H9 (cell line): Measurements from ENCODE around the gene MED27. TPM values are rescaled to one million over a fixed set of nuclear protein-coding genes. Genes with fewer than 3 reads are reported as not detected.

ENCODE experiments used
- DNase-seq: peaks from one replicate; pipeline ENCODE4 v3.0.0-alpha.2; 2017
- H2AFZ ChIP-seq: one replicate; pipeline ENCODE4 v1.6.1; 2013; ENCODE audit warnings: mild to moderate bottlenecking, low read length, control low read depth, moderate library complexity
- H2AK5ac ChIP-seq: 2 replicates; pipeline ENCODE4 v1.6.1; 2013; ENCODE audit warnings: low read length, control low read depth, mixed read lengths; ENCODE audit not compliant: insufficient read length
- H2BK120ac ChIP-seq: one replicate; pipeline ENCODE4 v1.6.1; 2013; ENCODE audit warnings: low read depth, mild to moderate bottlenecking, low read length, control low read depth, inconsistent platforms; ENCODE audit not compliant: poor library complexity, severe bottlenecking
- H2BK12ac ChIP-seq: 2 replicates; pipeline ENCODE4 v1.6.1; 2013; ENCODE audit warnings: low read length, control low read depth, mixed read lengths, low read depth; ENCODE audit not compliant: insufficient read length
- H2BK15ac ChIP-seq: 2 replicates; pipeline ENCODE4 v1.6.1; 2013; ENCODE audit warnings: low read depth, low read length, control low read depth
- H2BK20ac ChIP-seq: one replicate; pipeline ENCODE4 v1.6.1; 2013; ENCODE audit warnings: low read depth, mild to moderate bottlenecking, low read length, control low read depth, inconsistent platforms; ENCODE audit not compliant: poor library complexity, severe bottlenecking
- H2BK5ac ChIP-seq: 2 replicates; pipeline ENCODE4 v1.6.1; 2013; ENCODE audit warnings: low read length, control low read depth, mixed read lengths; ENCODE audit not compliant: insufficient read length
- H3K14ac ChIP-seq: 2 replicates; pipeline ENCODE4 v1.6.1; 2013; ENCODE audit warnings: low read length, control low read depth; ENCODE audit not compliant: insufficient read depth
- H3K18ac ChIP-seq: 2 replicates; pipeline ENCODE4 v1.6.1; 2013; ENCODE audit warnings: low read depth, mild to moderate bottlenecking, mixed read lengths, low read length, control low read depth; ENCODE audit not compliant: insufficient read length
- H3K23ac ChIP-seq: 2 replicates; pipeline ENCODE4 v1.6.1; 2013; ENCODE audit warnings: low read length, control low read depth, mixed read lengths, low read depth; ENCODE audit not compliant: insufficient read length
- H3K23me2 ChIP-seq: 2 replicates; pipeline ENCODE4 v1.6.1; 2013; ENCODE audit warnings: low read depth, mild to moderate bottlenecking, mixed read lengths, low read length, control low read depth; ENCODE audit not compliant: insufficient read length, poor library complexity, severe bottlenecking
- H3K27ac ChIP-seq: 2 replicates; pipeline ENCODE4 v1.5.1; 2013; ENCODE audit warnings: low read length, control low read depth, mixed read lengths, low read depth; ENCODE audit not compliant: insufficient read length
- H3K27me3 ChIP-seq: 2 replicates; pipeline ENCODE4 v1.6.1; 2013; ENCODE audit warnings: low read length, control low read depth, inconsistent platforms; ENCODE audit not compliant: insufficient read depth
- H3K4ac ChIP-seq: 2 replicates; pipeline ENCODE4 v1.6.1; 2013; ENCODE audit warnings: low read depth, mild to moderate bottlenecking, control low read depth, inconsistent platforms, low read length, moderate library complexity
- H3K4me1 ChIP-seq: 2 replicates; pipeline ENCODE4 v1.6.1; 2013; ENCODE audit warnings: low read length, control low read depth, inconsistent platforms; ENCODE audit not compliant: insufficient read depth
- H3K4me2 ChIP-seq: 2 replicates; pipeline ENCODE4 v1.6.1; 2013; ENCODE audit warnings: low read length, control low read depth, mixed read lengths; ENCODE audit not compliant: insufficient read length, insufficient read depth
- H3K56ac ChIP-seq: 2 replicates; pipeline ENCODE4 v1.6.1; 2013; ENCODE audit warnings: low read depth, mild to moderate bottlenecking, mixed read lengths, low read length, control low read depth; ENCODE audit not compliant: insufficient read length
- H3K79me1 ChIP-seq: 2 replicates; pipeline ENCODE4 v1.6.1; 2013; ENCODE audit warnings: low read depth, mild to moderate bottlenecking, moderate library complexity, low read length, control low read depth, inconsistent platforms; ENCODE audit not compliant: insufficient read depth, poor library complexity, severe bottlenecking
- H3K79me2 ChIP-seq: 2 replicates; pipeline ENCODE4 v1.6.1; 2013; ENCODE audit warnings: low read length, control low read depth, inconsistent platforms; ENCODE audit not compliant: insufficient read depth
- H3K9ac ChIP-seq: 2 replicates; pipeline ENCODE4 v1.6.1; 2013; ENCODE audit warnings: low read length, control low read depth, mixed read lengths; ENCODE audit not compliant: insufficient read length; ENCODE audit errors: extremely low read depth
- H3K9me3 ChIP-seq: one replicate; pipeline ENCODE4 v1.6.1; 2013; ENCODE audit warnings: low read depth, low read length, inconsistent platforms; ENCODE audit not compliant: control insufficient read depth
- H3T11ph ChIP-seq: one replicate; pipeline ENCODE4 v1.6.1; 2013; ENCODE audit warnings: mild to moderate bottlenecking, low read length, control low read depth, inconsistent platforms
- H4K20me1 ChIP-seq: one replicate; pipeline ENCODE4 v1.6.1; 2013; ENCODE audit not compliant: control insufficient read depth, insufficient read length, insufficient read depth
- H4K5ac ChIP-seq: 2 replicates; pipeline ENCODE4 v1.6.1; 2013; ENCODE audit warnings: low read depth, mild to moderate bottlenecking, mixed read lengths, low read length, control low read depth; ENCODE audit not compliant: insufficient read length
- H4K8ac ChIP-seq: replicated peaks from 2 replicates; pipeline ENCODE4 v1.6.1; 2013; ENCODE audit warnings: low read length, control low read depth, mixed read lengths, low read depth; ENCODE audit not compliant: insufficient read length
- H4K91ac ChIP-seq: 2 replicates; pipeline ENCODE4 v1.6.1; 2013; ENCODE audit warnings: low read depth, mild to moderate bottlenecking, moderate library complexity, mixed read lengths, low read length, control low read depth; ENCODE audit not compliant: insufficient read length
- H3K27ac Mint-ChIP-seq, 3 experiments: 2 replicates in 2 of 3; 3 replicates in 1 of 3; pipeline ENCODE4 v1.8.0; 2020 to 2021; ENCODE audit warnings: mixed read lengths in 3 of 3, mild to moderate bottlenecking in 1 of 3, moderate library complexity in 1 of 3
- H3K27me3 Mint-ChIP-seq: 2 replicates; pipeline ENCODE4 v1.8.0; 2021; ENCODE audit warnings: low read depth, mild to moderate bottlenecking, moderate library complexity, mixed read lengths
- H3K36me3 Mint-ChIP-seq, 3 experiments: 2 replicates in 2 of 3; 3 replicates in 1 of 3; pipeline ENCODE4 v1.8.0; 2020 to 2021; ENCODE audit warnings: low read depth in 3 of 3, mixed read lengths in 3 of 3; ENCODE audit not compliant: insufficient read depth in 1 of 3
- H3K4me1 Mint-ChIP-seq, 2 experiments: 2 replicates each; pipeline ENCODE4 v1.8.0; 2020; ENCODE audit warnings: mixed read lengths in 2 of 2
- H3K4me3 Mint-ChIP-seq, 2 experiments: 2 replicates in 1 of 2; 3 replicates in 1 of 2; pipeline ENCODE4 v1.8.0; 2020 to 2021; ENCODE audit warnings: mild to moderate bottlenecking in 2 of 2, mixed read lengths in 2 of 2, moderate library complexity in 1 of 2
- H3K9me3 Mint-ChIP-seq, 2 experiments: 2 replicates in 1 of 2; 3 replicates in 1 of 2; pipeline ENCODE4 v1.8.0; 2020; ENCODE audit warnings: mild to moderate bottlenecking in 2 of 2, mixed read lengths in 2 of 2, moderate library complexity in 1 of 2
- WGBS: extraction: QIAGEN DNeasy Blood & Tissue Kit; methylation state at CpG from one replicate; pipeline ENCODE4 v1.1.7; 2013; ENCODE audit warnings: missing lambda C conversion rate, low lambda C conversion rate, mixed read lengths; ENCODE audit not compliant: insufficient read length; ENCODE audit errors: extremely low coverage; 5-methylcytosine and 5-hydroxymethylcytosine counted together
- total RNA-seq: library from RNA; stranded (reverse); gene quantifications from 2 replicates; pipeline ENCODE4 v1.2.1, GENCODE V29; 2021
- TF ChIP-seq, protein P1 (sequence below): fragments of 200-600 bp; sonication (generic); conservative IDR thresholded peaks from 3 replicates; pipeline ENCODE4 v1.8.0; 2021; ENCODE audit warnings: antibody characterized with exemption, mild to moderate bottlenecking

Gene MED27
- total RNA-seq, 1 experiment from 2014 or later: 33.5 TPM

DNA sequence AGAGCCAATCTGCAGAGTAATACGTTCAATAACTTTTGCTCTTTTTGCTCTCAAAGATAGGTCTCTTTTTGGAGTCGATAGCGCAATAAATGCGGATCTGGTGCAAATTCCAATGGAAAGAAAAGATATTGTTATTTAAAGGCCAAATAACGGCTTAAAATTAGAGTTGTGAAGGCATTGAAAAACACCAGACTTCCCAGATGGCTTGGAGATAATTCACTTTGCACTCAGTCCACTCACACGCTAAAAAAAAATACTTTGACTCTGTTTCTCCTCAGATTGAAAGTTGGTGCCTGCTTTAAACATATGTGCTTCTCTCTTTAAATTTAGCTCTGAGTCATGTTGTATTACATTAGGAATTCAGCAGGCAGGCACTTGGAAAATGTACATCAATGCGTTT lies 19.5 kb upstream of the MED27 start:
- peaks cover 35% of the 10 kb centered on the region for H3K27me3 Mint-ChIP-seq

More for the DNA sequence above, 19.5 kb upstream of the MED27 start:
- Histone ChIP-seq H4K91ac (no peak overlapping the region), H3T11ph (no peak overlapping the region), H3K4me2 (no peak overlapping the region), H4K20me1 (no peaks in the 10 kb centered on the region), H3K4me1 (no peaks in the 10 kb centered on the region), H3K56ac (no peak overlapping the region), H3K79me1 (no peaks in the 10 kb centered on the region), H3K9ac (no peak overlapping the region), H3K23me2 (no peaks in the 10 kb centered on the region), H4K5ac (no peak overlapping the region), H3K23ac (no peak overlapping the region), H3K4ac (no peak overlapping the region), H2BK20ac (no peak overlapping the region), H3K18ac (no peak overlapping the region), H4K8ac (no peak overlapping the region), H2AK5ac (no peak overlapping the region), H2BK5ac (no peak overlapping the region), H3K9me3 (no peaks in the 10 kb centered on the region), H2BK120ac (no peak overlapping the region), H3K14ac (no peak overlapping the region), H3K27ac (no peak overlapping the region), H3K27me3 (no peaks in the 10 kb centered on the region), H2BK12ac (no peak overlapping the region), H2AFZ (no peak overlapping the region), H2BK15ac (no peak overlapping the region), H3K79me2 (no peaks in the 10 kb centered on the region)
- no peak overlapping the region for H3K4me3 Mint-ChIP-seq
- TF ChIP-seq, protein P1, sequence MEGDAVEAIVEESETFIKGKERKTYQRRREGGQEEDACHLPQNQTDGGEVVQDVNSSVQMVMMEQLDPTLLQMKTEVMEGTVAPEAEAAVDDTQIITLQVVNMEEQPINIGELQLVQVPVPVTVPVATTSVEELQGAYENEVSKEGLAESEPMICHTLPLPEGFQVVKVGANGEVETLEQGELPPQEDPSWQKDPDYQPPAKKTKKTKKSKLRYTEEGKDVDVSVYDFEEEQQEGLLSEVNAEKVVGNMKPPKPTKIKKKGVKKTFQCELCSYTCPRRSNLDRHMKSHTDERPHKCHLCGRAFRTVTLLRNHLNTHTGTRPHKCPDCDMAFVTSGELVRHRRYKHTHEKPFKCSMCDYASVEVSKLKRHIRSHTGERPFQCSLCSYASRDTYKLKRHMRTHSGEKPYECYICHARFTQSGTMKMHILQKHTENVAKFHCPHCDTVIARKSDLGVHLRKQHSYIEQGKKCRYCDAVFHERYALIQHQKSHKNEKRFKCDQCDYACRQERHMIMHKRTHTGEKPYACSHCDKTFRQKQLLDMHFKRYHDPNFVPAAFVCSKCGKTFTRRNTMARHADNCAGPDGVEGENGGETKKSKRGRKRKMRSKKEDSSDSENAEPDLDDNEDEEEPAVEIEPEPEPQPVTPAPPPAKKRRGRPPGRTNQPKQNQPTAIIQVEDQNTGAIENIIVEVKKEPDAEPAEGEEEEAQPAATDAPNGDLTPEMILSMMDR: no peak
- no peak for DNase-seq
- WGBS: no CpG with 5 or more reads among the region's 7 CpGs
- no peak overlapping the region for H3K27ac Mint-ChIP-seq
- H3K9me3 Mint-ChIP-seq: 0 out of 5 replicates have a peak, but pooled peaks cover 0 to 2% of the 10 kb centered on the region in 2 experiments
- no peaks in the 10 kb centered on the region for H3K36me3 Mint-ChIP-seq
- H3K4me1 Mint-ChIP-seq: no peaks in the 10 kb centered on the region
